ENCODE results near the gene UTP20. TPM values are rescaled to one million over a fixed set of nuclear protein-coding genes. Genes with fewer than 3 reads are reported as not detected.

The UTP20 gene
- 15.8 to 21.6 TPM (median 17.1 TPM) in 5 replicates for total RNA-seq (2022; extraction: Qiagen RNA extraction; ENCODE audit: low read depth)

DNA sequence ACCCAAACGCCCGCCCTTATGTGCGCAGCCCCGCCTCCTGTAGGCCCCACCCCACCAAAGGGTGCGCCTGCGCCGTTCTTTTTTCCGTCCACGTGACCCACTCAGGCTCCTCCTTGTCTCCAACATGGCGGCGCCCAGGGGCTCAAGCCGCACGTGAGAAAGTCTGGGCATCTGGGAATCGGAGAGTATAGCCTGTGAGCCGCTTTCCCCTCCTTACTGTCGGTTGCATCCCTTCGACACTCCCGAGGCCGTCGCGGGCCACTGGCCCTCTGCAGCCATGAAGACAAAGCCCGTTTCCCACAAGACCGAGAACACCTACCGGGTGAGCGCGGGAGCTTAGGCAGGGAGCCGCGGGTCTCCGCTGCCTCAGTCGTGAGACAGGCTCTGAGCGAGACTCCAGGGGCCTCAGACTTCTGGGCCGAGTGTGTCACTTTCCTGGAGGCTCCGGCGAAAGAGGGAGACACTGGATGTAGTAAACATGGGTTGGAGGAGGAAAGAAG, at the start of gene UTP20:
UTP20 (plus strand) TSS at position 100 of the 500 bp plus-strand sequence; CDS start at position 278, 178 bp downstream.

DNA sequence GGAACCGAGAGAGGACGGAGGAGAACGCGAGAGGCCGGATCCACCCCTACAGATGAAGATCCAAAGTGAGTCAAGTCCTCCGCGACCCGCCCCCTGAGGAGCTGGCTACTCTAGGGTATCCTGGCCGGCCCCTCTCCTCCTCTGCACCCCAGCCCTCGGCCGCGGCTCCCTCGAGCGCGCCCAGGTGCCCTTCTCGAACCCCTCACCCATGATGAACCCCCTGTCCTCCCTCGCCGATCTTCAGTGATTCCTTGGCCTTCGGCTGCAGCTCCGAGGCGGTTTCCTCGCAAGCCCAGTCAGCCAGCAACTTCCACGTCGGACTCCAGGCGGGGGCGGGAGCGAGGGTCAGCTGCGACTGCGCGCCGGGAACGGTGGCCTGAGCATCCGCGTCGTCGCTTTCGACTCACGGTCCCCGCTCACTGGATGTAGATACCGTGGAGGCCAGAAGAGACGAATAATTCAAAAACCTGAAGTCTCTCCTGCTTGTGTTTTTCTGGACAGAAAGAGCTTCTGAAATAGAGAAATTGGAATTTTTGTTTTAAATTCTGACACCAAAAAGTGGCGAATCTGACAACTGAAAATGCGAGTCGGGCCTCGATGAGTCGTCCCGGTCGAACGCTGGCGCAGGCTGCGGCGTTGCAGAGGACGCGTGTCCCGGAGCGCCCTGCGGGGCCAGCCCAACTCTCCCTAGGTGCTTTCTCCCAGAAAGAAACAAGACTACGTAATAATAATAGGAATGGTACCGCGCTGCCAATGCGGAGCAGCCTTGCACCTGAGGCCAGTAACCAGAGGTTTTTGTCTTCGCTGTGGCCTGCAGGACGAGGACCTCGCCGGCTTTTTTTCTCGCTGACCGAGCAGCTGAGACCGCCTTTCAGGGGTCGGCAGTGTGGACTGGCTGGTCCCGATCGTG, 127.8 kb downstream of the UTP20 start, which contains the start of gene ARL1:
ARL1 (minus strand) TSS at position 337 of the 910 bp plus-strand sequence; CDS start at position 210, 127 bp downstream.

Other genes with a start within 250 kb of the UTP20 start
- not detected in 5 replicates for gene SLC5A8, start 69.9 kb upstream of the UTP20 start, total RNA-seq (2022; extraction: Qiagen RNA extraction; ENCODE audit: low read depth)
- gene ARL1, start 127.7 kb downstream of the UTP20 start, total RNA-seq (2022; extraction: Qiagen RNA extraction; ENCODE audit: low read depth): 59.7 to 78.4 TPM (median 67.7 TPM) in 5 replicates
- not detected in 5 replicates for gene SPIC, start 195.2 kb downstream of the UTP20 start, total RNA-seq (2022; extraction: Qiagen RNA extraction; ENCODE audit: low read depth)

All from A549 treated with CpdA at 1 μM for 4 hours (cell line).